Raji (cell line): ENCODE data around the gene LBH.
A peak's percentile ranks its signal among the peaks of the same experiment; 100 is the strongest.

Experiments
- POLR2A ChIP-seq: IDR thresholded peaks from 2 replicates; pipeline ENCODE4 v1.6.1; 2011; ENCODE audit warnings: low read depth, low read length, control low read depth; ENCODE audit not compliant: insufficient read depth

The LBH gene

DNA sequence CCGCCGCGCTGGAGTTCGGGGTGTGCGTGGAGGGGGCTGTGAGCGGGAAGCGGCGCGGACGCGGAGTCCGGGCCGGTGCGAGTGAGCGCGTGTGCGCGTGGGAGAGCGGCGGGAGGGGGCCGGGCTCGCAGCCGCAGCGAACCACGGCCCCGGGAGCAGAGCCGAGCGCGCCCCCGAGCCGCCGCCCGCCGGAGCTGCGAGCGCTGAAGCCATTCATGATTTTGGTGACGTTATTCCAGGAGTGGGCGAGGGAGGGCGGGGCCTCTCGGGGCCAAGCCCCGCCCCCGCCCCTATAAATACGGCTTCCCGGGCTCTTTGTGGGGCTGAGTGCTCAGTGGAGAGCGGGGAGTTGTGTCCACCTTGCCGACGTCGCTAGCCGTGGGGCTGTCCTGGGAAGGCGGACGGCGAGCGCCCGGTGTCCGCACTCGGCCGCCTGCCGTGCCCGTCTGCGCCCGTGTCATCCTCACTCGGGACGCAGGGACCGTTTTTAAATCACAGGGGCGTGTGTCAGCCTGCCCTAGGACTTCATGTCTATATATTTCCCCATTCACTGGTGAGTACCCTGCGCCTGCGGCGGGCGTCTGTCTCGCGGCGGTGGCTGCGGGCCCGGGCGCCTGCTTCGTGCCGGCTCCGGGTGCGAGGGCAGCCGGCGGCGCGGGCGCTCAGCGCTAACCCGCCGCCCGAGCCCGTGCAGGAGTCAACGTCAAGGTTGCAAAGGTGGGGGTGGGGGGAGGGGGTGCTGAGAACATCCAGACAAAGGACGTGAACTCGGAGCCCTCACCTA, at the start of gene LBH:
LBH (plus strand) TSS at position 323 of the 784 bp plus-strand sequence; CDS start at position 528, 205 bp downstream.
- peak; percentile 84 for TF ChIP-seq POLR2A

DNA sequence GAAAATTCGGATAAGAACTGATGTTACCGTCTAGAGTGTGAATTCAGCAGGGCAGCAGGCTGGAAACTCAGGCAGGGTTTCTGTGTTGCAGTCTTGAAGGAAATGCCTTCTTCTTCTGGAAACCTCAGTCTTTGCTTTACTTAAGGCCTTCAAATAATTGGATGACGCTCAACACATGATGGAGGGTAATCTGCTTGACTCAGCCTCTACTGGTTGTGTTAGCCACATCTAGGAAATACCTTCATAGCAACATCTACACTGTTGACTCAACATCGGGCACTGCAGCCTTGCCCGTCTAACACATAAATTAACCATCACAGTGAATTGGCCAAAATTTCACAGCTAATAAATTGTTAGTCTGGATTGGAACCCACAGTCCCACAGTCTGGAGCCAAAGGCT, 47.3 kb upstream of the LBH start:
- TF ChIP-seq POLR2A, result no peak

DNA sequence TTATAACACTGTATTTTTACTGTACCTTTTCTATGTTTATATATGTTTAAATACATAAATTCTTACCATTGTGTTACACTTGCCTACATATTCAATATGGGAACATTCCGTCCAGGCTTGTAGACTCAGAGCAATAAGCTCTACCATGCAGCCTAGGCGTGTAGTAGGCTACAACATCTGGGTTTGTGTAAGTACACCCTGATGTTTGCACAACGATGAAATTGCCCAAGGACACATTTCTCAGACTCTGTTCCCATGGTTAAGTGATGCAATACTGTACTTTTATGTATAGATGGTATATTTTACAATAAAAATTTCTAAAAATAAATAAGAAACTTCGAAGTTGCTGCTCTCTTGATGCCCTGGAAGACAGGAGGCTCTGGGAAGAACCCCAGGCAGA, 46.2 kb upstream of the LBH start:
- TF ChIP-seq POLR2A, result no peak

DNA sequence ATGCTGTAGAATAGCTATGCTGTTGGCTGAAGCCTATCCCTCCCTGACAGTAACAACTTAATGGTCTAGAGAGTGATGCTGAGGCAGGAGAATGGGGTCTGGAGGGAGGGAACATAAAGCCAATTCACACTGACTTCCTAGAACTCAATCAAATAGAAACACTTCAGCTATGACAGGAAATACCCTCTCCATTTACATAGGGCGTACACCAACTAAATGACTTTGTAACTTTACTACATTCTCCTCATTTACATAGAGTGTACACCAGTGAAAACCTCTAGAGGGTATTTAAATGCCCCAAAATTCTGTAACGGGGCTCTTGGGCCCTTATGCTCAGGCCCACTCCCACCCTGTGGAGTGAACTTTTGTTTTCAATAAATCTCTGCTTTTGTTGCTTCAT, 43.0 kb upstream of the LBH start:
- TF ChIP-seq POLR2A, result no peak

DNA sequence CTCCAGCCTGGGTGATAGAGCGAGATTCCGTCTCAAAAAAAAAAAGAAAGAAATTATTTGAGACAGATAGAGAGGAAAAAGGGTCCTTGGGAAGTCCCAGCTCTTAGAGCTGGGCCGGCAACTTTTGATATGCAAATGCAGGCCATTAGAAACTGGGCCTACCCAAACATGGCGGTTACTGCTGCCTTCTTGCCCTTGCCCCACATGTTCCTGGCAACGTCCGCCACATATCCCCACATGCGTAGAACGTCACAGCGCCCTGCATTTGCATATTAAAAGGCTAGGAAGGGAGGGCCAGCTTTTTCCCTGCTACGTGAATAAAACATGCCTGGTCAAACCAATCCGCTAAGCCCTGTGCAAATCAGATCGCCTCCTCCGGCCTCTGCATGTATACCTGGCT, 40.7 kb upstream of the LBH start:
- TF ChIP-seq POLR2A, result no peak

DNA sequence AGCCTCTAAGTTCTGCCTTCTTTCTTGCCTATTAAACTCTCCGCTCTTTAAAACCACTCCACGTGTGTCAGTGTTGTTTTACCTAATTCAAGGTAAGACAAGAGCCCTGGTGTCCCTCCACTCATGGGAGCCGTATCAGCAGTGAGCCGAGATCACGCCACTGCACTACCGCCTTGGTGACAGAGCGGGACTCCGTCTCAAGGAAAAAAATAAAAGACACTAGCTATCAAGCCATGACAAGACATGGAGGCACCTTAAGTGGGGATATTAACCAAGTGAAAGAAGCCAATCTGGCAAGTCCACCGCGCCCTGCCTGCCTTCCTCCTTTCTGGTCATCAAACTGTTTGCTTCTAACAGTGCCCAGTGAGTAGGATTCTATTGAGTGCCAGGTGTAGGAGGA, 40.2 kb upstream of the LBH start:
- TF ChIP-seq POLR2A, result no peak

DNA sequence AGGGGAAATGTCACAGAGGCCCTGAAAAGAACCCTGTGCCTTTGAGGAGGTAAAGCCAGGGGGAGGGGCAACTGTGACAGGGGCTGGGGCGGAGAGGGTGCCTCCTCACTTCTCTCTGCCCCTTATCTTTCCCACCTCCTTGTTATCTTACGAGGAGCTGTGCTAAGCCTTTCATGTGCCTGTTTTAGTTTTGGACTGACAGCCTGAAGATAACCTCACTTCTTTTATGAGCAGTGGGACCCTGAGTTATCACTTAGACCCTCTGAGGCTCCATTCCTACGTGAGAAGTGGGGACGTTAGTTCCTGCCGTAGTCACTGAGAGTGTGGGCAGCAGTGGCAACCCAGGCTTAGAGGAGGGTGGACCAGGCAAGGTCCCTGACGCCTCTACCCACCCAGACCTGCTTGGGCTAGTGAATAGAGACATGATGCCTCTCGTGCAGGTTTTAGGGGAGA, 39.5 kb upstream of the LBH start:
- TF ChIP-seq POLR2A, result no peak

DNA sequence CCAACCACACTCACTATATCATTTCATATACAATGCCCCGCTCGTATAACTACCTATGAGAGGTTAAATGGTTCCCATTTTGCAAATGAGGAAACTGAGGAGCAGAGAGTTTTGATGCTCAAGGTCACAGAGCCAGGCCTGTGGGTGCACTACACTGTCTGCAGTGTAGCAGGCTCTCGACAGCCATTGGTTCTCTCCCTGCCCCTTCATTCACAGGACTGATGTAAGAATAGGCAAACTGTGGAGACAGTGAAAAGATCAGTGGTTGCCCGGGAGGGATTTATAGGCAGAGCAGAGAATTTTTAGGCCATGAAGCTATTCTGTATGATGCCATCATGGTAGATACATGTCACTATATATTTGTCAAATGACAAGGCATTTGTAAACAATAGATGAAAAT, 39.0 kb upstream of the LBH start:
- TF ChIP-seq POLR2A, result no peak

DNA sequence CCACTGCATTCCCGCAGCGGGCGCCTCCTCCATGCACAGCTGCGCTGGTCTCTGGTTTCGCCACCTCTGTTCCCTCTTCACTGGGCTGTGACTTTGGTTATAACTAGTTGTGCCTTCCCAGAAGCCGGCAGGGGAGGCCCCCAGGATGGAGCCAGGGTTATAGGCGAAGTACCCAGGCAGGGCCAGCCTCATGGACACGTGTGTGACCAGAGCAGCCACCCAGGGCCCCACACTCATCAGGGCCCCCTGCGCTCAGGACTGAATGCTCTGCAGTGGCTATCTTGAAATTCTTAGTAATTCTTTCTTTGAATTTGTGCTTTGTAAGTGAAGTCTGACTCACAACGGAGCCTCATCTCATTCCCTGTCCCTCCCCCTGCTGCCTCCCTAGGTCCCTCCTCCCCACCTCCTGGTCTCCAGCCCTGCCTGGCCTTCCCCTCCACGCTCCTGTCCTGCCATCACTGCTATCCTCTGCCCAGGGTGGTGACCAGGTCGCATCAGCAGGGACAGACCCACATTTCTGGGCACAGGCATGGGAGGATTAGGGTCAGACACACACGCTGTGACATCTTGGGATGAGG, 38.1 kb upstream of the LBH start:
- no peak for TF ChIP-seq POLR2A

DNA sequence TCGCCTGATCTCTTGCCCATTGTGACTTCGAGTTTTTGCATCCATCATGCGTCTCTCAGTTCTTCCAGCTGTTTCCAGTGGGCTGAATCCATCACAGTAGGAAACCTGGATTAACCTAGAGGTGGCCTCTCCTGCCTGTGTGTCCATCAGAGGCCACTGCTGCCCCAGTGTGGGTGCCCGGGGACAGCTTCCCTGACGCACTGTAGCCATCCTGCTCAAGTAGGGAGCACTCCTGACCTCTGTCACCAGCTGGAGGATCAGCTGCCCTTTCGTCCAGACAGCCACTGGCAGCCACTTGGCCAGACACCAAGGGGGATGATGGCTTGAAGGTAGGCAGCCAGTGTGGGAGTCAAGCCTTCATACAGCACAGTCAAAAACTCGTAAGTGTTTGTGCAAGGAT, 36.9 kb upstream of the LBH start:
- TF ChIP-seq POLR2A, result no peak

DNA sequence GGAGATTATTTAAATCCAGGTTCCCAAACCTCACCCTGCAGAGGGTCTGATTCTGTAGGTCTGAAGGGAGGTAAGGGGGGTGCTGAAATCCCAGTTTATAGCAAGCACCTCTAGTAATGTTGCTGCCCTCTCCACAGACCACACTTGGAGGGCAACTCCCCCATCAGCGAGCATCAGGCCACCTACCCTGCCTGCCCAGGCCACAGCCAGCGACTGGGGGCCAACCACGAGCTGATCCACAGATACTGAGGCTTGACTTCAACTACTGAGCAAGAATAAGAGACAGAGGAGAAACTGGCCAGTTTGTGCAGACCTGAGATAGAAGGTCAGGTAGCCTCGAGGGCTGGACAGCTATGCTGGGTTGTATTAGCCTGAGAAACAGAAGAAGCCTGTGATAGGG, 36.3 kb upstream of the LBH start:
- TF ChIP-seq POLR2A, result no peak

DNA sequence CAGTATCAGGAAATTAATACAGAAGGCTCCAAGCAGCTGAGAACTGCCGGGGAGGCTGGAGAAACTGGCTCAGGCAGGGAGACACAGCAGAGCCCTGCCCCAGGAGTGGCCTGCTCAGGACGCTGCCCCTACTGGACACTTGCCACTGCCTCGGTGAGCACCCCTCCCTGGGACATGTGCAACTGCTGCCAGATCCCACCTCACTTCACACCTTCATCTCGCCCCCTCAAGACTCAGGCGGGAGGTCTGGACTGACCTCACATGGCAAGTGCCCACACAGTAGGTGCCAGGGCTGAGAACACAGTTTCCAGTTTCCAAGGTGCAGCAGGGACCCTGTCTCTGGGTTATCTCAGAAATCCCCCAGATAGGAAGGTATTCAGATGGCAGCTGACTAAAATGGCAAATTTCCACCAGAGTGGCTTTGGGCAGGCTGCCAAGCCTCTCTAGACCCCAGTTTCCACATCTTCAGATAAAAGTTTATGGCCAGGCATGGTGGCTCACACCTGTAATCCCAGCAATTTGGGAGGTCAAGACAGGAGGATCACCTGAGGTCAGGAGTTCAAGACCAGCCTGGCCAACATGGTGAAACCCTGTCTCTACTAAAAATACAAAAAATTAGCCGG, 33.7 kb upstream of the LBH start:
- no peak for TF ChIP-seq POLR2A

DNA sequence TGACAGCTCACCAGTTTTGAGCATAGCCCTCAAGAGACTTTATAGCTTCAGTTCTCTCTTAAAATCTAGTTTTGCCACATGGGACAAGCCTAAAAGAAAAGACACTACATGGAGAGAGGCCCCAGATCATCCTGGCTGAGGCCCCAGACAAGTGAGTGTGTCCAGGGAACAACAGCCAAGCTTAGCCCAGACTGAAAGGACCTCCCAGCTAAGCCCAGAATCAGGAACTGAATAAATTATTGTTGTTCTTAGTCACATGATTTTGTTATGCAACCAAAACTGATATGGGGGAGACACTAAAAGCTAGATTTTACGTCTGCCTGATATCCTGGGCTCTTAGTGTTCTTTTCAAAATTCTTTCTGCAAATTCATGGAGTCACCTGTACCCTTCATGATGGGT, 29.3 kb upstream of the LBH start:
- no peak for TF ChIP-seq POLR2A

DNA sequence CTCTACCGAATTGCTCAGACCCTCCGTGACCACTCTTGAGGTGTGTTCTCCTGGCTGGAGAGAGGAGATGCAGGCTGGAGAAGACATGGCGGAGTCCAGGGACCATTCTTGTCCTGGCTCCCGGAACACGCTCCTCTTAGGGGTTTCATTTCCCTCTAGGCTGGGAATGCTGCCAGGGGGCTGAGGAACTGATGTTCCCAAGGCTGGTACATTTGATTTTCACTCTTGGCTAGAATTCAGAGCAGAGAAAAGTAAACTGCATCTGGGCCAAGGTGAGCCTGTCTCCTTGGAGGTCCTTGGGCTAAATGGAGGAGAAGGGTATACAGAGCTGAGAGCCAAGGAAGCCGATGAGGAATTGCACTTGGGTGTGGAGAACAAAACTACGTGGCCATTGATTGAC, 28.2 kb upstream of the LBH start:
- TF ChIP-seq POLR2A, result no peak

DNA sequence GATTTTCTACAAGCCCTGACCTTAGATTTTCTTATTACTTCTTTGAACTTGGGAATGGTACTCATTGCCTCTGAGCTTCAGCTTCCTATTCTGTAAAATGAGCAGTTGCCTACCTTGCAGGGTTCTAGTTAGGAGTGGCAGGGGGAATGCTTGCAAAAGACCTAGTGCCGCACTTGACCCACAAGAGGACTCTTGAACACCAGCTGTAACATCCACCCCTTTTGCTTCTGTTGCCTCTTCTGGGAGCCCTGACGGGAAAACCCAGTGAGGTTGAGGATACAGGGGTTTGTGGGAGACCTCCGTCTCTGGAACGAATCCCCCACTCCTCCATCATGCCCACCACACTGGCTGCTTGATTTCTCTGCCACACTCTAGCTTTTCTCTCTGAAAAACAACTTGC, 27.1 kb upstream of the LBH start:
- TF ChIP-seq POLR2A, result no peak

DNA sequence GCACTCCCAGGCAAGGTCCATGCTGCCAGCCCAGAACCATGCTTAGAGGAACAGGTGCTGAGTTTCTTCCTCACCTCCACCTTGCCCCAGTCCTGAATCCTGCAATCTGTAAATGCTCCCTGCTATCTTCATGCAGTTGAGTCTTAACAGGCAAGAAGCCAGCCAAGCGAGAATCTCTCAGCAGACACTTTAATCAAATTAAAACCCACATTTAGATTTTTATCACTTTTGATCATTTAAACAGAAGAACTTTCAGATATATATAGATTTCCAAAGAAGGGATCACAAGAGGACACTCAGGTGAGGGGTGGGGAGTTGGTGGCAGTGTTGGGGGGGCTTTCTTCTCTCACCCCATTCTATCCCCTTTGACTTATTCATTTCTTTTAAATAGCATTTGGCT, 25.9 kb upstream of the LBH start:
- no peak for TF ChIP-seq POLR2A
